PC-3 (cell line): ENCODE measurements around the gene ST6GALNAC5.

Experiments used
- CTCF ChIP-seq: fragments of 300-600 bp; sonication (generic); conservative IDR thresholded peaks from 2 replicates; pipeline ENCODE4 v1.5.1; 2017; ENCODE audit warnings: antibody characterized with exemption, low read depth, mild to moderate bottlenecking, low read length
- EZH2 ChIP-seq: fragments of 300-600 bp; sonication (generic); IDR thresholded peaks from one replicate; pipeline ENCODE4 v1.6.1; 2017; ENCODE audit warnings: antibody characterized with exemption, mild to moderate bottlenecking, low read length; ENCODE audit not compliant: unreplicated experiment

- TF ChIP-seq CTCF (peak; percentile 62), EZH2 (no peak)
These were observed 163.9 kb downstream of the ST6GALNAC5 start for GRCh38 chr1:77031106-77031662.
